Right atrium auricular region (tissue), 2 donors: ENCODE data around the gene LCK. TPM values are rescaled to one million over a fixed set of nuclear protein-coding genes. Genes with fewer than 3 reads are reported as not detected.

Source experiments
- DNase-seq: peaks from one replicate; pipeline ENCODE4 v3.0.0-alpha.2; 2019; ENCODE audit warnings: low spot score
- H3K27ac ChIP-seq, 2 donors: fragments of 200-600 bp; sonication (generic); 1 replicate in 1 of 2; 2 replicates in 1 of 2; pipeline ENCODE4 v1.5.1; 2016 to 2019
- H3K27me3 ChIP-seq, 2 donors: fragments of 200-600 bp; sonication (generic); one replicate each; pipeline versions ENCODE4 v1.5.1 to v1.6.0; 2017 to 2019
- H3K36me3 ChIP-seq: fragments of 200-600 bp; sonication (generic); one replicate; pipeline ENCODE4 v1.5.1; 2016
- H3K4me1 ChIP-seq, 2 donors: fragments of 200-600 bp; sonication (generic); one replicate each; pipeline versions ENCODE4 v1.5.1 to v1.6.0; 2017 to 2019
- H3K4me3 ChIP-seq, 2 donors: fragments of 200-600 bp; sonication (generic); 1 replicate in 1 of 2; 2 replicates in 1 of 2; pipeline ENCODE4 v1.5.1; 2017 to 2019; ENCODE audit warnings: mild to moderate bottlenecking in 1 of 2, moderate library complexity in 1 of 2
- H3K9me3 ChIP-seq, 2 donors: fragments of 200-600 bp; sonication (generic); one replicate each; pipeline ENCODE4 v1.5.1; 2019
- total RNA-seq, 2 donors: library from RNA; depleted of rRNA; stranded (reverse); fragments of >200 nt; gene quantifications; one replicate each; pipeline ENCODE4 v1.1.0, GENCODE V29; 2016
- TF ChIP-seq, protein P1 (sequence below), 2 donors: fragments of 200-600 bp; sonication (generic); IDR thresholded peaks; one replicate each; pipeline ENCODE4 v1.5.1; 2019; ENCODE audit warnings: antibody characterized with exemption in 2 of 2

The LCK gene
- under 1 TPM; 0.74 to 0.98 TPM for total RNA-seq

- TF ChIP-seq, protein P1, sequence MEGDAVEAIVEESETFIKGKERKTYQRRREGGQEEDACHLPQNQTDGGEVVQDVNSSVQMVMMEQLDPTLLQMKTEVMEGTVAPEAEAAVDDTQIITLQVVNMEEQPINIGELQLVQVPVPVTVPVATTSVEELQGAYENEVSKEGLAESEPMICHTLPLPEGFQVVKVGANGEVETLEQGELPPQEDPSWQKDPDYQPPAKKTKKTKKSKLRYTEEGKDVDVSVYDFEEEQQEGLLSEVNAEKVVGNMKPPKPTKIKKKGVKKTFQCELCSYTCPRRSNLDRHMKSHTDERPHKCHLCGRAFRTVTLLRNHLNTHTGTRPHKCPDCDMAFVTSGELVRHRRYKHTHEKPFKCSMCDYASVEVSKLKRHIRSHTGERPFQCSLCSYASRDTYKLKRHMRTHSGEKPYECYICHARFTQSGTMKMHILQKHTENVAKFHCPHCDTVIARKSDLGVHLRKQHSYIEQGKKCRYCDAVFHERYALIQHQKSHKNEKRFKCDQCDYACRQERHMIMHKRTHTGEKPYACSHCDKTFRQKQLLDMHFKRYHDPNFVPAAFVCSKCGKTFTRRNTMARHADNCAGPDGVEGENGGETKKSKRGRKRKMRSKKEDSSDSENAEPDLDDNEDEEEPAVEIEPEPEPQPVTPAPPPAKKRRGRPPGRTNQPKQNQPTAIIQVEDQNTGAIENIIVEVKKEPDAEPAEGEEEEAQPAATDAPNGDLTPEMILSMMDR (IDR thresholded peaks at IDR 0.05) = no peak
- Histone ChIP-seq H3K36me3 (no peaks in the 10 kb centered on the region), H3K27me3 (no peaks in the 10 kb centered on the region), H3K27ac (peak within 1 kb of the TSS; percentile 59 to 66), H3K4me1 (peaks cover 0 to 54% of the 10 kb centered on the region in 2 donors), H3K9me3 (no peaks in the 10 kb centered on the region), H3K4me3 (no peak within 1 kb of the TSS)
- DNase-seq = no peak
These were observed at the start of gene LCK for GRCh38 chr1:32250893-32251716. LCK (plus strand) TSS chr1:32251265; CDS start chr1:32274330, 23,065 bp downstream.

GRCh38 chr1:32204943-32205361, 46.1 kb upstream of the LCK start:
- H3K36me3 ChIP-seq = no peaks in the 10 kb centered on the region
- H3K9me3 ChIP-seq = no peaks in the 10 kb centered on the region
- DNase-seq = no peak
- peak overlapping the region; percentile 61 to 64 for H3K4me3 ChIP-seq
- TF ChIP-seq, protein P1 (IDR thresholded peaks at IDR 0.05) = no peak
- H3K27ac ChIP-seq = peak overlapping the region; percentile 60 to 67
- no peaks in the 10 kb centered on the region for H3K27me3 ChIP-seq
- H3K4me1 ChIP-seq = peaks cover 0 to 41% of the 10 kb centered on the region in 2 donors

- Histone ChIP-seq H3K36me3 (no peaks in the 10 kb centered on the region), H3K9me3 (no peaks in the 10 kb centered on the region)
These were observed 45.4 kb upstream of the LCK start, which contains the start of gene IQCC for GRCh38 chr1:32205401-32206370. IQCC (plus strand) TSS chr1:32205671; CDS start chr1:32205682, 11 bp downstream.

DNA sequence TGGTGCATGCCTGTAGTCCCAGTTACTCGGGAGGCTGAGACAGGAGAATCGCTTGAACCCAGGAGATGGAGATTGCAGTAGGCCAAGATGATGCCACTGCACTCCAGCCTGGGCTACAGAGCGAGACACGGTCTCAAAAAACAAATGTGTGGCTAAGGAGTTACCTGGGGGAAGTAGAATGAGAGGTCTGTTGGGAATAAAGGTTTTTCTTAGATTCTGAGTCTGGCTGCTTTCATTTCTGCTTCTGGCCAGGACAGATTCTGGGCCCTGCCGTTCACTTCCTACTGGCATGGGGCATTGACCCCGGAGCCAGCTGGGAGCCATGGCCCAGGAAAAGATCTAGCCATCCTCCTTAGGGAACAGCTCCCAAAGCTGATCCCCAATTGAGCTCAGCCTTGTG, 42.6 kb upstream of the LCK start:
- no peak for DNase-seq
- TF ChIP-seq, protein P1 (IDR thresholded peaks at IDR 0.05) = no peak
- Histone ChIP-seq H3K27me3 (no peaks in the 10 kb centered on the region), H3K4me3 (no peak overlapping the region), H3K9me3 (no peaks in the 10 kb centered on the region), H3K4me1 (peaks cover 0 to 25% of the 10 kb centered on the region in 2 donors), H3K27ac (no peak overlapping the region), H3K36me3 (no peaks in the 10 kb centered on the region)

More at GRCh38 chr1:32205401-32206370, 45.4 kb upstream of the LCK start, which contains the start of gene IQCC:
- Histone ChIP-seq H3K27ac (peak within 1 kb of the TSS; percentile 60 to 67), H3K27me3 (no peaks in the 10 kb centered on the region), H3K4me1 (peaks cover 0 to 36% of the 10 kb centered on the region in 2 donors), H3K4me3 (peak within 1 kb of the TSS; percentile 61 to 64)
- DNase-seq = peak; percentile 86
- TF ChIP-seq, protein P1 (IDR thresholded peaks at IDR 0.05) = peak in 1 of 2 donors; percentile 12

DNA sequence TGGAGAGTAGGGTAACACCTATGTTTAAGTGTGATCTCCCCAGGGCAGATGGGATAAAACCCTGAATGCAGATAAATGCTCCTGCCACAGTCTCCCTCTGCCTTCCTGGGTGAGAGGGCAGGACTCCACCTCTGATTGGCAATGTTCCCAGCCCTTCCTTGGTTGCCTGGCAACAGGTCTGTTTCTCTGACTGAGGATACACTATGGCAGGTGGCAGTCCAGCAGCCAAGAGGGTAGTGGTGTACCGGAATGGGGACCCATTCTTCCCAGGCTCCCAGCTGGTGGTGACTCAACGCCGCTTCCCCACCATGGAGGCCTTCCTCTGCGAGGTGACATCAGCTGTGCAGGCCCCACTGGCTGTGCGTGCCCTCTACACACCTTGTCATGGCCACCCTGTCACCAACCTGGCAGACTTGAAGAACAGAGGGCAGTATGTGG, 42.2 kb upstream of the LCK start, which contains the start of gene DCDC2B:
Gene DCDC2B (plus strand): TSS at position 199 of the 438 bp plus-strand sequence. CDS start 5 bp downstream, at position 204.
- no peak for DNase-seq
- H3K36me3 ChIP-seq = no peaks in the 10 kb centered on the region
- TF ChIP-seq, protein P1 (IDR thresholded peaks at IDR 0.05) = no peak
- no peak within 1 kb of the TSS for H3K27ac ChIP-seq
- H3K27me3 ChIP-seq = no peaks in the 10 kb centered on the region
- H3K9me3 ChIP-seq = no peaks in the 10 kb centered on the region
- H3K4me1 ChIP-seq = peaks cover 0 to 25% of the 10 kb centered on the region in 2 donors
- H3K4me3 ChIP-seq = no peak within 1 kb of the TSS
